Ovary (tissue), 3 donors: ENCODE results near the gene C1orf50.

ENCODE experiments used
- EP300 ChIP-seq: sonication (generic); formaldehyde crosslinking; IDR thresholded peaks from one replicate; pipeline ENCODE4 v1.6.1; 2017; ENCODE audit warnings: antibody characterized with exemption
- POLR2A ChIP-seq: fragments of 450-650 bp; IDR thresholded peaks from one replicate; pipeline ENCODE4 v1.6.1; 2017; ENCODE audit warnings: antibody characterized with exemption, mild to moderate bottlenecking, moderate library complexity
- TF ChIP-seq, protein P1 (sequence below), 3 donors: fragments of 450-650 bp in 2 of 3; fragments of 200-600 bp in 1 of 3; IDR thresholded peaks; one replicate each; pipeline versions ENCODE4 v1.5.1 to v1.8.0; 2016 to 2022; ENCODE audit warnings: antibody characterized with exemption in 3 of 3, mild to moderate bottlenecking in 1 of 3
- donor health status: DM: no; HTN: no; CAD: no.

DNA sequence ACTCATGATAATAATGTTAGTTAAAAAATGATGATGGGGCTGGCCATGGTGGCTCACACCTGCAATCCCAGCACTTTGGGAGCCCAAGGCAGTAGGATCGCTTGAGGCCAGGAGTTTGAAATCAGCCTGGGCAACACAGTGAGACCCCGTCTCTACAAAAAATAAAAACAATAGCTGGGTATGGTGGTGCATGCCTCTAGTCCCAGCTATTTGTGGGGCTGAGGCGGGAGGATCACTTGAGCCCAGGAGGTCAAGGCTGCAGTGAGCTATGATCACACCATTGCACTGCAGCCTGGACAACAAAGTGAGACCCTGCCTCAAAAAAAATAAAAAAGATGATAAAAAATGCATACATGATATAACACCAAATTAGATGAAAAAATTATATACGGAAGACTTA lies 5.5 kb upstream of the C1orf50 start:
- TF ChIP-seq EP300, result no peak
- TF ChIP-seq, protein P1, sequence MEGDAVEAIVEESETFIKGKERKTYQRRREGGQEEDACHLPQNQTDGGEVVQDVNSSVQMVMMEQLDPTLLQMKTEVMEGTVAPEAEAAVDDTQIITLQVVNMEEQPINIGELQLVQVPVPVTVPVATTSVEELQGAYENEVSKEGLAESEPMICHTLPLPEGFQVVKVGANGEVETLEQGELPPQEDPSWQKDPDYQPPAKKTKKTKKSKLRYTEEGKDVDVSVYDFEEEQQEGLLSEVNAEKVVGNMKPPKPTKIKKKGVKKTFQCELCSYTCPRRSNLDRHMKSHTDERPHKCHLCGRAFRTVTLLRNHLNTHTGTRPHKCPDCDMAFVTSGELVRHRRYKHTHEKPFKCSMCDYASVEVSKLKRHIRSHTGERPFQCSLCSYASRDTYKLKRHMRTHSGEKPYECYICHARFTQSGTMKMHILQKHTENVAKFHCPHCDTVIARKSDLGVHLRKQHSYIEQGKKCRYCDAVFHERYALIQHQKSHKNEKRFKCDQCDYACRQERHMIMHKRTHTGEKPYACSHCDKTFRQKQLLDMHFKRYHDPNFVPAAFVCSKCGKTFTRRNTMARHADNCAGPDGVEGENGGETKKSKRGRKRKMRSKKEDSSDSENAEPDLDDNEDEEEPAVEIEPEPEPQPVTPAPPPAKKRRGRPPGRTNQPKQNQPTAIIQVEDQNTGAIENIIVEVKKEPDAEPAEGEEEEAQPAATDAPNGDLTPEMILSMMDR (IDR thresholded peaks at IDR 0.05), result no peak
- TF ChIP-seq POLR2A, result no peak
